Measurements from ENCODE around the gene DNMT3L.
"Not testable (repeated sequence)": the region's sequence is repeated elsewhere in the genome, so short reads cannot be mapped to it uniquely, and the experiment has no call there.

The DNMT3L gene

DNA sequence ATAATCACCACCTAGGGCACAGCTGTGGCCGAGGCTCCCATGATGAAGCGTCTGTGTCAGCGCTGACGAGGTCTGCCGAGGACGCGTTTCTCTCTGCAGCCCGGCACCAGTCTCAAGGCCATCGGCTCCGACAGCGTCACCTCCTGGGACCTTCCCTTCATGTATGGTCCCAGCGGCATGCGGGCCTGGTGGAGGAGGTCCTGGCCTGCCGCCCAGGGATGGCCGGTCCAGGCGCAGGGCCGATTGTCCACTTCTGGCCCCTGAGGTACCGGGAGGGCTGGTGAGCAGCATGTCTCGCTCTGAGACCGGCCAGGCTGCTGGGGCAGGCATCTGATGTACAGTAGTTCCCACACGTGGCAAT, 64.6 kb downstream of the DNMT3L start:
- not testable (repeated sequence) for DNase-seq (ENCODE audit: low read depth)

Data from fibroblast of the conjunctiva (primary cell).